GM19240 (cell line): ENCODE measurements around the gene CPLX1.

ENCODE experiments used
- DNase-seq: peaks from one replicate; pipeline ENCODE4 v3.0.0; 2011; ENCODE audit warnings: low spot score; ENCODE audit not compliant: insufficient read length

The CPLX1 gene

GRCh38 chr4:833156-833555 is 7.2 kb upstream of the CPLX1 start:
- DNase-seq, result no peak

GRCh38 chr4:832536-832935 is 6.6 kb upstream of the CPLX1 start:
- no peak for DNase-seq

- DNase-seq, result no peak
Observed at GRCh38 chr4:832108-832507, 6.2 kb upstream of the CPLX1 start.

GRCh38 chr4:831483-831805 is 5.5 kb upstream of the CPLX1 start:
- no peak for DNase-seq

GRCh38 chr4:830601-831482 is 4.9 kb upstream of the CPLX1 start:
- DNase-seq, result no peak

GRCh38 chr4:829761-830600 is 4.1 kb upstream of the CPLX1 start:
- no peak for DNase-seq

- no peak for DNase-seq
Observed at GRCh38 chr4:829291-829690, 3.4 kb upstream of the CPLX1 start.

- no peak for DNase-seq
Observed at GRCh38 chr4:828641-829271, 2.8 kb upstream of the CPLX1 start.

GRCh38 chr4:827209-828081 is 1.5 kb upstream of the CPLX1 start:
- no peak for DNase-seq

- no peak for DNase-seq
Observed at GRCh38 chr4:826508-827208, 729 bp upstream of the CPLX1 start.

- DNase-seq, result no peak
Observed at GRCh38 chr4:825063-825970, 612 bp downstream of the CPLX1 start.

GRCh38 chr4:824461-825062 is 1.4 kb downstream of the CPLX1 start:
- DNase-seq, result no peak

- no peak for DNase-seq
Observed at GRCh38 chr4:823761-824460, 2.0 kb downstream of the CPLX1 start.

GRCh38 chr4:823176-823760 is 2.7 kb downstream of the CPLX1 start:
- no peak for DNase-seq

- no peak for DNase-seq
Observed at GRCh38 chr4:822361-823175, 3.4 kb downstream of the CPLX1 start.

GRCh38 chr4:821631-822030 is 4.3 kb downstream of the CPLX1 start:
- DNase-seq, result no peak

GRCh38 chr4:821181-821591 is 4.7 kb downstream of the CPLX1 start:
- no peak for DNase-seq
